Panc1 (cell line): ENCODE results near the gene CNTN5.

Experiments used
- POLR2AphosphoS5 ChIP-seq: IDR thresholded peaks from 2 replicates; pipeline ENCODE4 v1.6.1; 2012; ENCODE audit warnings: mild to moderate bottlenecking, low read depth, low read length, moderate library complexity
- SIN3A ChIP-seq: IDR thresholded peaks from 2 replicates; pipeline ENCODE4 v1.6.1; 2012; ENCODE audit warnings: low read depth, mild to moderate bottlenecking, low read length, moderate library complexity, borderline replicate concordance; ENCODE audit not compliant: insufficient read depth
- TF ChIP-seq, protein P1 (sequence below): fragments of 450-650 bp; IDR thresholded peaks from 2 replicates; pipeline ENCODE4 v1.5.1; 2017; ENCODE audit warnings: mild to moderate bottlenecking

DNA sequence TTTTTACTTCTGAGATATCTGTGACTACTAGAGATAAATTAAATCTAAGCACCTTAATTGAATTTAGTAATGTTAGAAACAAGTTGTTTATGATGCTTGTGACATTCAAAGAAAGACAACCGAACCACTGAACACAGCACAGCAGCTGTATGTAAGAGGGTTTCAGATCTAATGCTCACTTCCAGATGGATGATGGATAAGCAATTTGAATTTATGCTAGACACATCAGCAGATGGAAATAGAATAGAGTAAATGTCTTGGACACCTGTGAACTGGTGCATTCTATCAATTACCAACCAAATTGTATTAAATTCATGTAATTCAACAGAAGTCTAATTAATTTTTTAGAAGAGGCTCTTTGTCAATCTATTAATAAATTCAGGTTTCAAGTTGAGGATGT is 306.3 kb downstream of the CNTN5 start:
- TF ChIP-seq, protein P1, sequence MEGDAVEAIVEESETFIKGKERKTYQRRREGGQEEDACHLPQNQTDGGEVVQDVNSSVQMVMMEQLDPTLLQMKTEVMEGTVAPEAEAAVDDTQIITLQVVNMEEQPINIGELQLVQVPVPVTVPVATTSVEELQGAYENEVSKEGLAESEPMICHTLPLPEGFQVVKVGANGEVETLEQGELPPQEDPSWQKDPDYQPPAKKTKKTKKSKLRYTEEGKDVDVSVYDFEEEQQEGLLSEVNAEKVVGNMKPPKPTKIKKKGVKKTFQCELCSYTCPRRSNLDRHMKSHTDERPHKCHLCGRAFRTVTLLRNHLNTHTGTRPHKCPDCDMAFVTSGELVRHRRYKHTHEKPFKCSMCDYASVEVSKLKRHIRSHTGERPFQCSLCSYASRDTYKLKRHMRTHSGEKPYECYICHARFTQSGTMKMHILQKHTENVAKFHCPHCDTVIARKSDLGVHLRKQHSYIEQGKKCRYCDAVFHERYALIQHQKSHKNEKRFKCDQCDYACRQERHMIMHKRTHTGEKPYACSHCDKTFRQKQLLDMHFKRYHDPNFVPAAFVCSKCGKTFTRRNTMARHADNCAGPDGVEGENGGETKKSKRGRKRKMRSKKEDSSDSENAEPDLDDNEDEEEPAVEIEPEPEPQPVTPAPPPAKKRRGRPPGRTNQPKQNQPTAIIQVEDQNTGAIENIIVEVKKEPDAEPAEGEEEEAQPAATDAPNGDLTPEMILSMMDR, result no peak
- no peak for TF ChIP-seq POLR2AphosphoS5
- TF ChIP-seq SIN3A, result no peak
